Type B pancreatic cell (in vitro differentiated cells): ENCODE data around the gene FAM227B. TPM values are rescaled to one million over a fixed set of nuclear protein-coding genes. Genes with fewer than 3 reads are reported as not detected.
"Not testable (repeated sequence)": the region's sequence is repeated elsewhere in the genome, so short reads cannot be mapped to it uniquely, and the experiment has no call there.

Experiments used
- DNase-seq: peaks from one replicate; pipeline ENCODE4 v3.0.0; 2021; ENCODE audit warnings: mixed read lengths; ENCODE audit not compliant: unreplicated experiment; ENCODE audit errors: extremely low spot score
- H3K27ac Mint-ChIP-seq: 2 replicates; pipeline ENCODE4 v1.8.0; 2021; ENCODE audit warnings: mild to moderate bottlenecking, mixed read lengths
- H3K27me3 Mint-ChIP-seq: 2 replicates; pipeline ENCODE4 v1.8.0; 2021; ENCODE audit warnings: mixed read lengths
- H3K36me3 Mint-ChIP-seq: 2 replicates; pipeline ENCODE4 v1.8.0; 2021; ENCODE audit warnings: mixed read lengths
- H3K4me1 Mint-ChIP-seq: one replicate; pipeline ENCODE4 v1.8.0; 2021; ENCODE audit warnings: mixed read lengths; ENCODE audit not compliant: unreplicated experiment
- H3K4me3 Mint-ChIP-seq: 2 replicates; pipeline ENCODE4 v1.8.0; 2021; ENCODE audit warnings: mild to moderate bottlenecking, mixed read lengths
- H3K9me3 Mint-ChIP-seq: 2 replicates; pipeline ENCODE4 v1.8.0; 2021; ENCODE audit warnings: mixed read lengths
- CTCF ChIP-seq: fragments of 200-600 bp; sonication (generic); conservative IDR thresholded peaks from 2 replicates; pipeline ENCODE4 v1.5.0; 2021; ENCODE audit warnings: antibody characterized with exemption, mild to moderate bottlenecking
- total RNA-seq: library from RNA; stranded (reverse); gene quantifications from 2 replicates; pipeline ENCODE4 v1.2.1, GENCODE V29; 2021; ENCODE audit warnings: low replicate concordance

Gene FAM227B
- total RNA-seq, 1 donor from 2014 or later: 7.3 TPM

GRCh38 chr15:49492151-49492550 lies 128.5 kb downstream of the FAM227B start:
- Mint-ChIP-seq H3K9me3 (no peaks in the 10 kb centered on the region), H3K27me3 (no peaks in the 10 kb centered on the region), H3K4me1 (no peaks in the 10 kb centered on the region), H3K4me3 (no peak overlapping the region), H3K36me3 (no peaks in the 10 kb centered on the region), H3K27ac (no peak overlapping the region)
- TF ChIP-seq CTCF: no peak
- no peak for DNase-seq

- no peaks in the 10 kb centered on the region for H3K9me3 Mint-ChIP-seq
- no peak for TF ChIP-seq CTCF
- no peak overlapping the region for H3K27ac Mint-ChIP-seq
- no peaks in the 10 kb centered on the region for H3K27me3 Mint-ChIP-seq
- H3K4me3 Mint-ChIP-seq: no peak overlapping the region
- H3K36me3 Mint-ChIP-seq: no peaks in the 10 kb centered on the region
- no peak for DNase-seq
- H3K4me1 Mint-ChIP-seq: no peaks in the 10 kb centered on the region
Measured at GRCh38 chr15:49490966-49491365, 129.7 kb downstream of the FAM227B start.

DNA sequence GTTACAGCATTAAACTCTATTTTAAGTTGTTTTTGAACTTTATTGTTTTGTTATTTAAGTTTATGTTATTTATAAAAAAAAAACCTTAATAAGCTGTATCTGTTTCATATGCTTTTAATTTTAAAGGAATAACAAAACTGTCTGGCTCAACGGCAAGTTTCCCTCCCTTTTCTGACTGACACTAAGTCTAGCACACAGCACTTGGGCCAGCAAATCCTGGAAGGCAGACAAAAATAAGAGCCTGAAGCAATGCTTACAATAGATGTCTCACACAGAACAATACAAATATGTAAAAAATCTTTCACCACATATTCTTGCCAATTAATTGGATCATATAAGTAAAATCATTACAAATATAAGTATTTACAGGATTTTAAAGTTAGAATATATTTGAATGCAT lies 135.2 kb downstream of the FAM227B start:
- not testable (repeated sequence) for H3K4me1 Mint-ChIP-seq, H3K36me3 Mint-ChIP-seq, DNase-seq, H3K27ac Mint-ChIP-seq, H3K4me3 Mint-ChIP-seq, H3K9me3 Mint-ChIP-seq, H3K27me3 Mint-ChIP-seq

- H3K4me1 Mint-ChIP-seq, H3K27me3 Mint-ChIP-seq, H3K4me3 Mint-ChIP-seq, H3K9me3 Mint-ChIP-seq, DNase-seq, H3K27ac Mint-ChIP-seq, H3K36me3 Mint-ChIP-seq: not testable (repeated sequence)
Measured at GRCh38 chr15:49478982-49479381, 141.6 kb downstream of the FAM227B start.

- DNase-seq: not testable (repeated sequence)
Measured at GRCh38 chr15:49478021-49478420, 142.6 kb downstream of the FAM227B start.

GRCh38 chr15:49473031-49473430 lies 147.6 kb downstream of the FAM227B start:
- no peaks in the 10 kb centered on the region for H3K9me3 Mint-ChIP-seq
- no peak overlapping the region for H3K27ac Mint-ChIP-seq

More at GRCh38 chr15:49478021-49478420, 142.6 kb downstream of the FAM227B start:
- not testable (repeated sequence) for H3K27me3 Mint-ChIP-seq, H3K9me3 Mint-ChIP-seq, H3K36me3 Mint-ChIP-seq, H3K4me3 Mint-ChIP-seq, H3K4me1 Mint-ChIP-seq, H3K27ac Mint-ChIP-seq

GRCh38 chr15:49472338-49472737 lies 148.3 kb downstream of the FAM227B start:
- Mint-ChIP-seq H3K27me3 (no peaks in the 10 kb centered on the region), H3K9me3 (no peaks in the 10 kb centered on the region), H3K36me3 (no peaks in the 10 kb centered on the region), H3K4me3 (no peak overlapping the region), H3K27ac (no peak overlapping the region), H3K4me1 (peaks cover 7% of the 10 kb centered on the region)
- no peak for TF ChIP-seq CTCF
- DNase-seq: no peak

More at GRCh38 chr15:49473031-49473430, 147.6 kb downstream of the FAM227B start:
- Mint-ChIP-seq H3K4me1 (peaks cover 7% of the 10 kb centered on the region), H3K4me3 (no peak overlapping the region), H3K27me3 (no peaks in the 10 kb centered on the region), H3K36me3 (no peaks in the 10 kb centered on the region)
- DNase-seq: no peak
- no peak for TF ChIP-seq CTCF
